ENCODE results near the gene FBN1. TPM values are rescaled to one million over a fixed set of nuclear protein-coding genes. Genes with fewer than 3 reads are reported as not detected.

The FBN1 gene
- total RNA-seq, 8 experiments from 2014 or later: 3.4 to 777 (median 10.1) TPM

- Histone ChIP-seq H3K4me1 (replicated peaks in 1 of 2) (peaks cover 0 to 7% of the 10 kb centered on the region in 2 donors), H3K27ac (no peak overlapping the region), H3K4me3 (no peak overlapping the region)
- no peak for ATAC-seq (replicated peaks in 6 of 8)
- in situ Hi-C loops (cut with MboI; ENCODE audit: low pct_unique_long_range_greater_than_20kb in 2 of 9, low sequenced_read_pairs in 9 of 9, unreplicated experiment in 9 of 9): no loop called here
- 50 to 97% (median 78%) methylated on average over 2 to 11 of the region's 15 CpGs; no CpG with 5 or more reads in 1 of the 10 experiments for WGBS, 10 experiments
Measured at GRCh38 chr15:48393645-48394506, 251.6 kb downstream of the FBN1 start.

- peak in 2 of 8 experiments; percentile 12 to 39 for ATAC-seq (replicated peaks in 6 of 8)
- Histone ChIP-seq H3K4me3 (no peak overlapping the region), H3K27ac (no peak overlapping the region), H3K4me1 (replicated peaks in 1 of 2) (peaks cover 0 to 7% of the 10 kb centered on the region in 2 donors)
- in situ Hi-C loops (cut with MboI; ENCODE audit: low pct_unique_long_range_greater_than_20kb in 2 of 9, low sequenced_read_pairs in 9 of 9, unreplicated experiment in 9 of 9): no loop called here
- 0 to 77% (median 62%) methylated on average over 1 to 4 of the region's 4 CpGs; no CpG with 5 or more reads in 4 of the 10 experiments for WGBS, 10 experiments
Measured at GRCh38 chr15:48392356-48392755, 253.2 kb downstream of the FBN1 start.

GRCh38 chr15:48391950-48392349 is 253.6 kb downstream of the FBN1 start:
- 73 to 100% (median 91%) methylated on average over 1 to 2 of the region's 2 CpGs; no CpG with 5 or more reads in 4 of the 10 experiments for WGBS, 10 experiments
- in situ Hi-C loops (cut with MboI; ENCODE audit: low pct_unique_long_range_greater_than_20kb in 2 of 9, low sequenced_read_pairs in 9 of 9, unreplicated experiment in 9 of 9): no loop called here
- H3K27ac ChIP-seq: no peak overlapping the region
- no peak for ATAC-seq (replicated peaks in 6 of 8)
- no peak overlapping the region for H3K4me3 ChIP-seq
- peaks cover 0 to 7% of the 10 kb centered on the region in 2 donors for H3K4me1 ChIP-seq (replicated peaks in 1 of 2)

- in situ Hi-C loops (cut with MboI; ENCODE audit: low pct_unique_long_range_greater_than_20kb in 2 of 9, low sequenced_read_pairs in 9 of 9, unreplicated experiment in 9 of 9): no loop called here
- H3K4me3 ChIP-seq: no peak overlapping the region
- no peak overlapping the region for H3K27ac ChIP-seq
- ATAC-seq (replicated peaks in 6 of 8): no peak
- 7 to 85% (median 75%) methylated on average over 1 to 3 of the region's 3 CpGs; no CpG with 5 or more reads in 1 of the 10 experiments for WGBS, 10 experiments
- no peaks in the 10 kb centered on the region for H3K4me1 ChIP-seq (replicated peaks in 1 of 2)
Measured at GRCh38 chr15:48389691-48390143, 255.8 kb downstream of the FBN1 start.

- H3K27ac ChIP-seq: no peak overlapping the region
- H3K4me1 ChIP-seq (replicated peaks in 1 of 2): no peaks in the 10 kb centered on the region
- WGBS, 10 experiments: 0 to 100% (median 80%) methylated on average over 1 of the region's 1 CpG; no CpG with 5 or more reads in 5 of the 10 experiments
- H3K4me3 ChIP-seq: no peak overlapping the region
- no peak for ATAC-seq (replicated peaks in 6 of 8)
- in situ Hi-C loops (cut with MboI; ENCODE audit: low pct_unique_long_range_greater_than_20kb in 2 of 9, low sequenced_read_pairs in 9 of 9, unreplicated experiment in 9 of 9): no loop called here
Measured at GRCh38 chr15:48388910-48389309, 256.6 kb downstream of the FBN1 start.

- H3K4me3 ChIP-seq: no peak overlapping the region
- peak in 3 of 8 experiments; percentile 26 to 67 (median 27) for ATAC-seq (replicated peaks in 6 of 8)
- H3K27ac ChIP-seq: no peak overlapping the region
- WGBS, 10 experiments: 0 to 100% (median 80%) methylated on average over 1 to 4 of the region's 4 CpGs; no CpG with 5 or more reads in 1 of the 10 experiments
- H3K4me1 ChIP-seq (replicated peaks in 1 of 2): no peaks in the 10 kb centered on the region
- in situ Hi-C loops (cut with MboI; ENCODE audit: low pct_unique_long_range_greater_than_20kb in 2 of 9, low sequenced_read_pairs in 9 of 9, unreplicated experiment in 9 of 9): no loop called here
Measured at GRCh38 chr15:48388016-48388851, 257.3 kb downstream of the FBN1 start.

GRCh38 chr15:48385031-48385830 is 260.3 kb downstream of the FBN1 start:
- Histone ChIP-seq H3K4me1 (replicated peaks in 1 of 2) (no peaks in the 10 kb centered on the region), H3K27ac (no peak overlapping the region), H3K4me3 (no peak overlapping the region)
- in situ Hi-C loops (cut with MboI; ENCODE audit: low pct_unique_long_range_greater_than_20kb in 2 of 9, low sequenced_read_pairs in 9 of 9, unreplicated experiment in 9 of 9): no loop called here
- WGBS, 10 experiments: 0 to 100% (median 88%) methylated on average over 1 to 4 of the region's 4 CpGs; no CpG with 5 or more reads in 2 of the 10 experiments
- peak in 3 of 8 experiments; percentile 30 to 65 (median 49) for ATAC-seq (replicated peaks in 6 of 8)

GRCh38 chr15:48384616-48385015 is 260.9 kb downstream of the FBN1 start:
- Histone ChIP-seq H3K4me3 (no peak overlapping the region), H3K4me1 (replicated peaks in 1 of 2) (no peaks in the 10 kb centered on the region), H3K27ac (no peak overlapping the region)
- WGBS, 10 experiments: 0 to 100% (median 89%) methylated on average over 1 to 3 of the region's 3 CpGs; no CpG with 5 or more reads in 3 of the 10 experiments
- in situ Hi-C loops (cut with MboI; ENCODE audit: low pct_unique_long_range_greater_than_20kb in 2 of 9, low sequenced_read_pairs in 9 of 9, unreplicated experiment in 9 of 9): no loop called here
- ATAC-seq (replicated peaks in 6 of 8): peak in 2 of 8 experiments; percentile 9 to 48

GRCh38 chr15:48383031-48383430 is 262.5 kb downstream of the FBN1 start:
- in situ Hi-C loops (cut with MboI; ENCODE audit: low pct_unique_long_range_greater_than_20kb in 2 of 9, low sequenced_read_pairs in 9 of 9, unreplicated experiment in 9 of 9): no loop called here
- Histone ChIP-seq H3K27ac (no peak overlapping the region), H3K4me3 (no peak overlapping the region), H3K4me1 (replicated peaks in 1 of 2) (no peaks in the 10 kb centered on the region)
- no peak for ATAC-seq (replicated peaks in 6 of 8)
- WGBS, 10 experiments: 46 to 100% (median 86%) methylated on average over 1 to 2 of the region's 2 CpGs; no CpG with 5 or more reads in 1 of the 10 experiments

GRCh38 chr15:48381861-48382260 is 263.6 kb downstream of the FBN1 start:
- H3K4me3 ChIP-seq: no peak overlapping the region
- in situ Hi-C loops (cut with MboI; ENCODE audit: low pct_unique_long_range_greater_than_20kb in 2 of 9, low sequenced_read_pairs in 9 of 9, unreplicated experiment in 9 of 9): no loop called here
- WGBS, 10 experiments: 35 to 100% (median 83%) methylated on average over 1 to 4 of the region's 4 CpGs; no CpG with 5 or more reads in 1 of the 10 experiments
- H3K4me1 ChIP-seq (replicated peaks in 1 of 2): no peaks in the 10 kb centered on the region
- no peak overlapping the region for H3K27ac ChIP-seq
- no peak for ATAC-seq (replicated peaks in 6 of 8)

- Histone ChIP-seq H3K4me3 (no peak overlapping the region), H3K27ac (no peak overlapping the region), H3K4me1 (replicated peaks in 1 of 2) (no peaks in the 10 kb centered on the region)
- no peak for ATAC-seq (replicated peaks in 6 of 8)
- 40 to 95% (median 75%) methylated on average over 1 to 4 of the region's 4 CpGs for WGBS, 10 experiments
- in situ Hi-C loops (cut with MboI; ENCODE audit: low pct_unique_long_range_greater_than_20kb in 2 of 9, low sequenced_read_pairs in 9 of 9, unreplicated experiment in 9 of 9): no loop called here
Measured at GRCh38 chr15:48380198-48380597, 265.3 kb downstream of the FBN1 start.

GRCh38 chr15:48375767-48376166 is 269.7 kb downstream of the FBN1 start:
- no peak for ATAC-seq (replicated peaks in 6 of 8)
- WGBS, 10 experiments: 83 to 100% (median 96%) methylated on average over 1 to 2 of the region's 2 CpGs; no CpG with 5 or more reads in 4 of the 10 experiments
- Histone ChIP-seq H3K4me3 (no peak overlapping the region), H3K27ac (no peak overlapping the region), H3K4me1 (replicated peaks in 1 of 2) (no peaks in the 10 kb centered on the region)
- in situ Hi-C loops (cut with MboI; ENCODE audit: low pct_unique_long_range_greater_than_20kb in 2 of 9, low sequenced_read_pairs in 9 of 9, unreplicated experiment in 9 of 9): no loop called here

All from motor neuron (in vitro differentiated cells).